Ishikawa (cell line): Measurements from ENCODE around the gene HOXC9.

ENCODE experiments used
- TF ChIP-seq, protein P1 (sequence below): IDR thresholded peaks from 2 replicates; pipeline ENCODE4 v1.6.1; 2012
- TF ChIP-seq, protein P2 (sequence below): IDR thresholded peaks from 2 replicates; pipeline ENCODE4 v1.6.1; 2012; ENCODE audit warnings: low read depth, mild to moderate bottlenecking

DNA sequence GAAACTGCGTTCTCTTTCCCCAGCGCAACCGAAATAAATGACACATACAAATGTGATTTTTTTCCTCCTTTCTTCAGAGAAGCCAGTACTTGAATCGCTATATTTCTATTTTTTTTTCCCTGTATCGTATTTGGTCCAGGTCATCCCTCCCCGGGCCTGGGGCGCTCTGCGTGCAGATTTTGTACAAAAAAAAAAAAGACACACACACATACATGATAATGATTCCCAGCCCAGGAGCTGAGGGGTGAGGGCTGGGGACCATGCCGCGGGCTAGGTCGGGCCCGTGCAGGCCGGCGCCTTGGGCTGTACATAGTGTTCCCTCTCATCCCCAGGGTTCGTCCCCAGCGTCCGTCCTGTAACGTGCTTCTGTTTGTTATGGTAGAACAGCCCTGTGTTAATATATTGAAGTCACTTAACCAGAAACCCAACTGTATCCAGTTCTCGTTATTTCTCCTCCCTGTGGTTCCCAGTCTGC is 3.0 kb downstream of the HOXC9 start:
- TF ChIP-seq, protein P1, sequence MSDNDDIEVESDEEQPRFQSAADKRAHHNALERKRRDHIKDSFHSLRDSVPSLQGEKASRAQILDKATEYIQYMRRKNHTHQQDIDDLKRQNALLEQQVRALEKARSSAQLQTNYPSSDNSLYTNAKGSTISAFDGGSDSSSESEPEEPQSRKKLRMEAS: no peak
- TF ChIP-seq, protein P2, sequence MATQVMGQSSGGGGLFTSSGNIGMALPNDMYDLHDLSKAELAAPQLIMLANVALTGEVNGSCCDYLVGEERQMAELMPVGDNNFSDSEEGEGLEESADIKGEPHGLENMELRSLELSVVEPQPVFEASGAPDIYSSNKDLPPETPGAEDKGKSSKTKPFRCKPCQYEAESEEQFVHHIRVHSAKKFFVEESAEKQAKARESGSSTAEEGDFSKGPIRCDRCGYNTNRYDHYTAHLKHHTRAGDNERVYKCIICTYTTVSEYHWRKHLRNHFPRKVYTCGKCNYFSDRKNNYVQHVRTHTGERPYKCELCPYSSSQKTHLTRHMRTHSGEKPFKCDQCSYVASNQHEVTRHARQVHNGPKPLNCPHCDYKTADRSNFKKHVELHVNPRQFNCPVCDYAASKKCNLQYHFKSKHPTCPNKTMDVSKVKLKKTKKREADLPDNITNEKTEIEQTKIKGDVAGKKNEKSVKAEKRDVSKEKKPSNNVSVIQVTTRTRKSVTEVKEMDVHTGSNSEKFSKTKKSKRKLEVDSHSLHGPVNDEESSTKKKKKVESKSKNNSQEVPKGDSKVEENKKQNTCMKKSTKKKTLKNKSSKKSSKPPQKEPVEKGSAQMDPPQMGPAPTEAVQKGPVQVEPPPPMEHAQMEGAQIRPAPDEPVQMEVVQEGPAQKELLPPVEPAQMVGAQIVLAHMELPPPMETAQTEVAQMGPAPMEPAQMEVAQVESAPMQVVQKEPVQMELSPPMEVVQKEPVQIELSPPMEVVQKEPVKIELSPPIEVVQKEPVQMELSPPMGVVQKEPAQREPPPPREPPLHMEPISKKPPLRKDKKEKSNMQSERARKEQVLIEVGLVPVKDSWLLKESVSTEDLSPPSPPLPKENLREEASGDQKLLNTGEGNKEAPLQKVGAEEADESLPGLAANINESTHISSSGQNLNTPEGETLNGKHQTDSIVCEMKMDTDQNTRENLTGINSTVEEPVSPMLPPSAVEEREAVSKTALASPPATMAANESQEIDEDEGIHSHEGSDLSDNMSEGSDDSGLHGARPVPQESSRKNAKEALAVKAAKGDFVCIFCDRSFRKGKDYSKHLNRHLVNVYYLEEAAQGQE: no peak
